ENCODE data around the gene CARD8. TPM values are rescaled to one million over a fixed set of nuclear protein-coding genes. Genes with fewer than 3 reads are reported as not detected.
A peak's percentile ranks its signal among the peaks of the same experiment; 100 is the strongest.
"Not testable (repeated sequence)": the region's sequence is repeated elsewhere in the genome, so short reads cannot be mapped to it uniquely, and the experiment has no call there.

CARD8 gene
- total RNA-seq, 4 donors from 2014 or later, result 18.7 to 30.4 (median 22.4) TPM

- Histone ChIP-seq H3K27me3 (peaks cover 54% of the 10 kb centered on the region), H3K4me1 (peaks cover 0 to 14% (median 5%) of the 10 kb centered on the region in 3 donors), H3K9me3 (no peaks in the 10 kb centered on the region), H3K4me3 (peak overlapping the region; percentile 25 to 49), H3K36me3 (no peaks in the 10 kb centered on the region), H3K27ac (peak overlapping the region in 2 of 4 donors; percentile 32 to 63)
- TF ChIP-seq CTCF (IDR thresholded peaks at IDR 0.05) (no peak), EP300 (IDR thresholded peaks at IDR 0.05) (no peak), POLR2AphosphoS5 (IDR thresholded peaks at IDR 0.05) (no peak), POLR2A (IDR thresholded peaks at IDR 0.05) (no peak)
- ATAC-seq, result peak; percentile 51
- 0% methylated on average over 2 of the region's 40 CpGs; no CpG with 5 or more reads in 1 of the 2 donors for WGBS, 2 donors (ENCODE audit: low coverage in 1 of 2)
Observed at GRCh38 chr19:48271531-48272151, 15.9 kb upstream of the CARD8 start.

- Histone ChIP-seq H3K27me3 (peaks cover 66% of the 10 kb centered on the region), H3K4me1 (peaks cover 0 to 14% (median 5%) of the 10 kb centered on the region in 3 donors)
- WGBS, 2 donors (ENCODE audit: low coverage in 1 of 2), result 67 to 85% methylated on average over 2 to 3 of the region's 6 CpGs
- not testable (repeated sequence) for ATAC-seq, H3K9me3 ChIP-seq, H3K36me3 ChIP-seq, H3K4me3 ChIP-seq, H3K27ac ChIP-seq
Observed at GRCh38 chr19:48269617-48270026, 13.9 kb upstream of the CARD8 start.

GRCh38 chr19:48265326-48265725 lies 9.6 kb upstream of the CARD8 start:
- H3K9me3 ChIP-seq, H3K36me3 ChIP-seq, H3K4me1 ChIP-seq, H3K4me3 ChIP-seq, ATAC-seq, H3K27ac ChIP-seq: not testable (repeated sequence)
- 46% methylated on average over 4 to 7 of the region's 8 CpGs for WGBS, 2 donors (ENCODE audit: low coverage in 1 of 2)
- H3K27me3 ChIP-seq, result peaks cover 41% of the 10 kb centered on the region

- H3K36me3 ChIP-seq, ATAC-seq, H3K9me3 ChIP-seq: not testable (repeated sequence)
- H3K4me1 ChIP-seq, result peaks cover 0 to 14% (median 0%) of the 10 kb centered on the region in 3 donors
- peak overlapping the region in 1 of 2 donors; percentile 63 for H3K4me3 ChIP-seq
- H3K27ac ChIP-seq, result peak overlapping the region in 3 of 4 donors; percentile 83 to 93 (median 85)
- WGBS, 2 donors (ENCODE audit: low coverage in 1 of 2), result 50 to 53% methylated on average over 8 of the region's 8 CpGs
- H3K27me3 ChIP-seq, result peaks cover 12% of the 10 kb centered on the region
Observed at GRCh38 chr19:48260359-48260714, 4.6 kb upstream of the CARD8 start.

- H3K9me3 ChIP-seq, H3K27me3 ChIP-seq, H3K36me3 ChIP-seq, H3K27ac ChIP-seq, H3K4me3 ChIP-seq, ATAC-seq: not testable (repeated sequence)
- 56% methylated on average over 4 of the region's 4 CpGs; no CpG with 5 or more reads in 1 of the 2 donors for WGBS, 2 donors (ENCODE audit: low coverage in 1 of 2)
- peaks cover 0 to 27% (median 11%) of the 10 kb centered on the region in 3 donors for H3K4me1 ChIP-seq
Observed at GRCh38 chr19:48258992-48259391, 3.3 kb upstream of the CARD8 start.

GRCh38 chr19:48258350-48258749 lies 2.6 kb upstream of the CARD8 start:
- 54 to 82% methylated on average over 3 to 6 of the region's 6 CpGs for WGBS, 2 donors (ENCODE audit: low coverage in 1 of 2)
- TF ChIP-seq POLR2A (IDR thresholded peaks at IDR 0.05) (no peak), POLR2AphosphoS5 (IDR thresholded peaks at IDR 0.05) (no peak), EP300 (IDR thresholded peaks at IDR 0.05) (no peak), CTCF (IDR thresholded peaks at IDR 0.05) (no peak)
- Histone ChIP-seq H3K36me3 (no peaks in the 10 kb centered on the region), H3K4me1 (peaks cover 0 to 33% (median 11%) of the 10 kb centered on the region in 3 donors), H3K27ac (peak overlapping the region in 1 of 4 donors; percentile 38), H3K9me3 (no peaks in the 10 kb centered on the region), H3K4me3 (no peak overlapping the region), H3K27me3 (no peaks in the 10 kb centered on the region)
- ATAC-seq, result no peak

- Histone ChIP-seq H3K4me3 (peak overlapping the region in 1 of 2 donors; percentile 60), H3K4me1 (peaks cover 0 to 42% (median 11%) of the 10 kb centered on the region in 3 donors), H3K9me3 (no peaks in the 10 kb centered on the region), H3K36me3 (no peaks in the 10 kb centered on the region), H3K27ac (peak overlapping the region in 2 of 4 donors; percentile 89 to 91), H3K27me3 (no peaks in the 10 kb centered on the region)
- 93 to 100% methylated on average over 1 to 4 of the region's 4 CpGs for WGBS, 2 donors (ENCODE audit: low coverage in 1 of 2)
- TF ChIP-seq EP300 (IDR thresholded peaks at IDR 0.05) (no peak), POLR2AphosphoS5 (IDR thresholded peaks at IDR 0.05) (no peak), POLR2A (IDR thresholded peaks at IDR 0.05) (no peak), CTCF (IDR thresholded peaks at IDR 0.05) (no peak)
- no peak for ATAC-seq
Observed at GRCh38 chr19:48254529-48254970, 1.2 kb downstream of the CARD8 start.
